Lower leg skin (tissue), 4 donors: ENCODE measurements around the gene APBA2. TPM values are rescaled to one million over a fixed set of nuclear protein-coding genes. Genes with fewer than 3 reads are reported as not detected.
A peak's percentile ranks its signal among the peaks of the same experiment; 100 is the strongest.

Experiments
- DNase-seq, 2 donors: peaks; one replicate each; pipeline ENCODE4 v3.0.0-alpha.2; 2019; ENCODE audit warnings: low spot score in 2 of 2
- H3K4me3 ChIP-seq: fragments of 200-600 bp; sonication (generic); 2 replicates; pipeline ENCODE4 v1.5.1; 2017; ENCODE audit warnings: mild to moderate bottlenecking, low read depth; ENCODE audit not compliant: poor library complexity, severe bottlenecking
- CTCF ChIP-seq, 3 donors: fragments of 450-650 bp; IDR thresholded peaks; one replicate each; pipeline ENCODE4 v1.5.1; 2016; ENCODE audit warnings: antibody characterized with exemption in 3 of 3, mild to moderate bottlenecking in 3 of 3, moderate library complexity in 2 of 3
- POLR2A ChIP-seq, 2 donors: fragments of 450-650 bp; IDR thresholded peaks; one replicate each; pipeline ENCODE4 v1.6.1; 2016 to 2017; ENCODE audit warnings: antibody characterized with exemption in 2 of 2, mild to moderate bottlenecking in 1 of 2, moderate library complexity in 1 of 2
- WGBS, 2 donors: methylation state at CpG; one replicate each; pipeline ENCODE4 v1.1.5; 2018; 5-methylcytosine and 5-hydroxymethylcytosine counted together
- intact Hi-C: fragments of 100-400 bp; cut with DNase I; formaldehyde crosslinking; loops from one replicate; pipeline ENCODE4 v1.15.0; 2023; ENCODE audit warnings: low total_unique reads
- total RNA-seq, 4 donors: library from RNA; depleted of rRNA; stranded (reverse); fragments of >200 nt; gene quantifications; one replicate each; pipeline ENCODE4 v1.1.0, GENCODE V29; 2016

APBA2 gene
- total RNA-seq, 4 donors from 2014 or later, result 0.80 to 1.9 (median 1.6) TPM

DNA sequence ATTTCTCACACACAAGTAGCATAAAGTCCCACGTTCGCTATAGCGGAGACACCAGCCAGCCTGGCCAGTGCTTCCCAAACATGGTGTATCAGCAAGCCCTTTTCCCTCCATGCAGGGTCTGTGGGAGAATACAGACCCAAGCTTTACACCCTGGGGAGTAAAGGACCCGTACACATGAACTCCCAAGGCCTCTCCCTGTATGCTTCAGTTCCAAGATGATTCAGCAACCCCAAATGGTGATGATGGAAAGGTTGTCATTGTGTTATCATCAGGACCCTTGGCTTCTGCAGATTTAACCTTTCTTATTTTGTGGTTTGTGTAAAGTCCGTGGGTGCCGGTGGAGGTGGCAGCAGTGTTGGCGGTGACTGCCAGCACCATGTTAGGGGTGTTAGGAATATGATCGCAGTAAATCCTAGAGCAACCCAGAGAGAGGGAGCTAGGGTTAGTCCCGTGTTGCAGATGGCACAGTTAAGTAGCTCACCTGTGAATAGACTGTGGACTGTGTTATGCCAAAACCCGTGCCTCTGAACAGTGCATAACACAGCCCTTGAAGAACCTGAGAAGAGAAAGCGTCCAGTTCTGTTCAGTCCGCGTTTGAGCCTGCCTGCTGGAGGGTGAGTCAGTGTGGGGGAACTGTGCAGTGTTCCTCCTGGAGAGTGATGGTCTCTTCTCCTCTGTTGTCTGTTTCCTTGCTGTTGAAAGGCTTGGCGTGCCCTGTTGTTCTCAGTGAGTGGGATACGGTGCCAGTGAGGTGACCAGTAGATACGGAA lies 174.3 kb downstream of the APBA2 start:
- TF ChIP-seq CTCF (IDR thresholded peaks at IDR 0.05) (no peak), POLR2A (IDR thresholded peaks at IDR 0.05) (no peak)
- DNase-seq, result no peak
- no peak overlapping the region for H3K4me3 ChIP-seq
- intact Hi-C loops, result no loop called here
- WGBS, 2 donors, result 89 to 95% methylated on average over 16 of the region's 16 CpGs

- H3K4me3 ChIP-seq, result no peak overlapping the region
- peak in 1 of 2 donors; percentile 81 for DNase-seq
- 88 to 89% methylated on average over 6 of the region's 6 CpGs for WGBS, 2 donors
- TF ChIP-seq CTCF (IDR thresholded peaks at IDR 0.05) (no peak), POLR2A (IDR thresholded peaks at IDR 0.05) (no peak)
- intact Hi-C loops, result no loop called here
These were observed 176.0 kb downstream of the APBA2 start for GRCh38 chr15:29061746-29062145.

- TF ChIP-seq CTCF (IDR thresholded peaks at IDR 0.05) (no peak), POLR2A (IDR thresholded peaks at IDR 0.05) (no peak)
- WGBS, 2 donors, result 40 to 41% methylated on average over 9 to 10 of the region's 10 CpGs
- no peak overlapping the region for H3K4me3 ChIP-seq
- no peak for DNase-seq
- intact Hi-C loops, result no loop called here
These were observed 176.4 kb downstream of the APBA2 start for GRCh38 chr15:29062179-29062591.

- no peak overlapping the region for H3K4me3 ChIP-seq
- TF ChIP-seq POLR2A (IDR thresholded peaks at IDR 0.05), result no peak
- peak in 1 of 2 donors; percentile 70 for DNase-seq
- 46 to 59% methylated on average over 7 of the region's 7 CpGs for WGBS, 2 donors
- intact Hi-C loops, result no loop called here
These were observed 176.9 kb downstream of the APBA2 start for GRCh38 chr15:29062626-29063025.

DNA sequence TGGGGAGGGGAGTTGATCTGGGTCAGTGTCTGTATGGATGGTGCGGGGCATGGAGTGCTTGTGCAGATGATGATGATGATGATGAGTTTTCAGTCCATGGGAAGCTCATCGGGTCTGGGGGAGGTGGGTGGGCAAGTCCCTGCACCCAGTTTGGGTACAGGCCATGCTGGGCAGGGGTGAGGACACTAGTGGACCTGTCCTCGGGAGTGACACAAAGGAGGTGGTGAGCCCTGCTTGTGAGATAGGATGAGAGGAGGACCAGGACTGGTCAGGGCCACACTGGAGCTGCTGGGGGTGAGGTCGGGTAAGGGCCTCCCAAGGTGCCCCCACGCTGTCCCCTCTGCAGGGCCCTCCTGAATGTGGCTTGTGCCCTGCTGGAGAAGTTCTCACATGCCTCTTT lies 177.9 kb downstream of the APBA2 start:
- intact Hi-C loops, result no loop called here
- 84 to 86% methylated on average over 5 of the region's 5 CpGs for WGBS, 2 donors
- peak in 1 of 2 donors; percentile 75 for DNase-seq
- TF ChIP-seq CTCF (IDR thresholded peaks at IDR 0.05), result no peak
- TF ChIP-seq POLR2A (IDR thresholded peaks at IDR 0.05), result no peak
- no peak overlapping the region for H3K4me3 ChIP-seq

DNA sequence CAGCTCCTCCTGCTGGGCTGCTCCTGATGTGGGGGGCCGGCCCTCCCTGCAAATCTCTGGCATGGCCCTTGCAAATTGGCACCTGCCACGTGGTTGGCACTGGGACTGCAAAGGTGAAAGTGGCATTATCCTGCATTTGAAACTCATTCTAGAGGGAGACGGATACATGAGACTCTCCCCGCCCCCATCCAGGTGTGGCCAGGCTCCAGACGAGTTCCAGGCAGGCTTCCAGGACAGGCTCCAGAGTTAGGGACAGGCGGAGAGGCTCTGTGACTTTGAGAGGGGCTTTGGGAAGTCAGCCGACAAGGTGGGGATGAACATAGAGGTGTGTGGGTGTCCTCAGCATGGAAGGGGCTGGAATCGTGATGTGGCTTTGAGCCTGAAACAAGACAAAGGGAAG lies 178.5 kb downstream of the APBA2 start:
- 64 to 69% methylated on average over 8 of the region's 8 CpGs for WGBS, 2 donors
- intact Hi-C loops, result no loop called here
- peak in 1 of 2 donors; percentile 37 for DNase-seq
- no peak overlapping the region for H3K4me3 ChIP-seq
- TF ChIP-seq POLR2A (IDR thresholded peaks at IDR 0.05), result no peak
- TF ChIP-seq CTCF (IDR thresholded peaks at IDR 0.05), result no peak
